PC-9 (cell line): ENCODE data around the gene C16orf95. TPM values are rescaled to one million over a fixed set of nuclear protein-coding genes. Genes with fewer than 3 reads are reported as not detected.
"Not testable (repeated sequence)": the region's sequence is repeated elsewhere in the genome, so short reads cannot be mapped to it uniquely, and the experiment has no call there.

Source experiments
- BruUV-seq: library from RNA; stranded (reverse); fragments of 400-500 nt; replicated peaks from 2 replicates; lab custom pipeline; 2021; lab: Mats Ljungman, UMichigan
- CTCF ChIA-PET: fragments of 300-600 bp; sonication (Branson Sonifier 250); formaldehyde crosslinking; loops from one replicate; lab custom pipeline; 2022; ENCODE audit warnings: antibody characterized with exemption; lab: Charles Lee
- POLR2A ChIA-PET: fragments of 300-600 bp; sonication (Branson Sonifier 250); formaldehyde crosslinking; loops from one replicate; lab custom pipeline; 2022; ENCODE audit warnings: antibody characterized with exemption; ENCODE audit not compliant: unreplicated experiment; lab: Charles Lee
- DNase-seq, 2 experiments: peaks; one replicate each; pipeline versions ENCODE4 v3.0.0 to v3.0.0-alpha.2; 2015 to 2022; ENCODE audit warnings: mixed read lengths in 1 of 2
- H2AFZ ChIP-seq: fragments of 200-600 bp; sonication (generic); 2 replicates; pipeline ENCODE4 v1.8.1; 2017; ENCODE audit warnings: antibody characterized with exemption
- H3F3A ChIP-seq: fragments of 200-600 bp; sonication (generic); 2 replicates; pipeline ENCODE4 v1.8.1; 2017; ENCODE audit warnings: antibody characterized with exemption, mild to moderate bottlenecking, low read depth; ENCODE audit not compliant: insufficient read depth
- H3K27ac ChIP-seq: fragments of 200-600 bp; sonication (generic); 2 replicates; pipeline ENCODE4 v1.6.1; 2016; ENCODE audit warnings: mixed run types
- H3K27me3 ChIP-seq: fragments of 200-600 bp; sonication (generic); 2 replicates; pipeline ENCODE4 v1.6.1; 2016; ENCODE audit warnings: low read depth, mixed run types; ENCODE audit not compliant: insufficient read depth
- H3K36me3 ChIP-seq: fragments of 200-600 bp; sonication (generic); 2 replicates; pipeline ENCODE4 v1.6.1; 2016; ENCODE audit warnings: low read depth, mixed run types
- H3K4me1 ChIP-seq: fragments of 200-600 bp; sonication (generic); replicated peaks from 2 replicates; pipeline ENCODE4 v1.6.1; 2016; ENCODE audit warnings: mixed run types; ENCODE audit not compliant: insufficient read depth
- H3K4me2 ChIP-seq: fragments of 200-600 bp; sonication (generic); 2 replicates; pipeline ENCODE4 v1.6.1; 2017; ENCODE audit warnings: mixed run types
- H3K4me3 ChIP-seq: fragments of 200-600 bp; sonication (generic); 2 replicates; pipeline ENCODE4 v1.6.1; 2016; ENCODE audit warnings: mixed run types
- H3K79me2 ChIP-seq: fragments of 200-600 bp; sonication (generic); 2 replicates; pipeline ENCODE4 v1.6.1; 2017; ENCODE audit warnings: low read depth, mixed run types
- H3K9me2 ChIP-seq: fragments of 200-600 bp; sonication (generic); 2 replicates; pipeline ENCODE4 v1.8.1; 2017; ENCODE audit warnings: mild to moderate bottlenecking; ENCODE audit not compliant: insufficient read depth
- H3K9me3 ChIP-seq: fragments of 200-600 bp; sonication (generic); 2 replicates; pipeline ENCODE4 v1.8.1; 2016; ENCODE audit warnings: low read depth; ENCODE audit not compliant: insufficient read depth
- H4K20me1 ChIP-seq: fragments of 200-600 bp; sonication (generic); 2 replicates; pipeline ENCODE4 v1.8.1; 2017; ENCODE audit not compliant: insufficient read depth
- EZH2 ChIP-seq: fragments of 200-600 bp; sonication (generic); IDR thresholded peaks from 2 replicates; pipeline ENCODE4 v1.8.0; 2017; ENCODE audit warnings: antibody characterized with exemption, low read depth
- intact Hi-C: fragments of 100-400 bp; cut with micrococcal nuclease; formaldehyde crosslinking; loops from one replicate; pipeline ENCODE4 v1.10.0; 2022; ENCODE audit not compliant: unreplicated experiment
- total RNA-seq: library from RNA; stranded (reverse); gene quantifications from 2 replicates; pipeline ENCODE4 v1.2.3, GENCODE V29; 2021
- TF ChIP-seq, protein P1 (sequence below): fragments of 200-600 bp; sonication (generic); conservative IDR thresholded peaks from 2 replicates; pipeline ENCODE4 v1.6.1; 2017; ENCODE audit warnings: mixed run types, antibody characterized with exemption, mild to moderate bottlenecking, moderate library complexity

Gene C16orf95
- total RNA-seq, 1 experiment from 2014 or later, result 7.5 TPM

DNA sequence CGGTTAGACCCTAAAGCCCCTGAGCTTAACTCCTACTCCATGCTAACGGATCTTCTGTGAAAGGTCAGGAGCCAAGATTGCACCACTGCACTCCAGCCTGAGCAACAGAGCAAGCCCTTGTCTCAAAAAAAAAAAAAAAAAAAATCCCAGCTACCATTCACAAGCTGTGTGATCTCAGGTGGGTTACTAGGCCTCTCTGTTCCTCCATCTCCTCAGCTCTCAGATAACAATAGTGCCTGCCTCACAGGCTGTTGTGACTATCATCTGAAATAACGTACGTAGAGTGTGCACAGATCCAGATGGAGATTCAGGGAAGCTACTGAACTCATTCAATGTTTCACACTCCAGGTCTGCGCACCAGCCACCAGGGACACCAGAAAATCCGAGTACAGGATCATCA lies 57.8 kb downstream of the C16orf95 start:
- TF ChIP-seq, protein P1, sequence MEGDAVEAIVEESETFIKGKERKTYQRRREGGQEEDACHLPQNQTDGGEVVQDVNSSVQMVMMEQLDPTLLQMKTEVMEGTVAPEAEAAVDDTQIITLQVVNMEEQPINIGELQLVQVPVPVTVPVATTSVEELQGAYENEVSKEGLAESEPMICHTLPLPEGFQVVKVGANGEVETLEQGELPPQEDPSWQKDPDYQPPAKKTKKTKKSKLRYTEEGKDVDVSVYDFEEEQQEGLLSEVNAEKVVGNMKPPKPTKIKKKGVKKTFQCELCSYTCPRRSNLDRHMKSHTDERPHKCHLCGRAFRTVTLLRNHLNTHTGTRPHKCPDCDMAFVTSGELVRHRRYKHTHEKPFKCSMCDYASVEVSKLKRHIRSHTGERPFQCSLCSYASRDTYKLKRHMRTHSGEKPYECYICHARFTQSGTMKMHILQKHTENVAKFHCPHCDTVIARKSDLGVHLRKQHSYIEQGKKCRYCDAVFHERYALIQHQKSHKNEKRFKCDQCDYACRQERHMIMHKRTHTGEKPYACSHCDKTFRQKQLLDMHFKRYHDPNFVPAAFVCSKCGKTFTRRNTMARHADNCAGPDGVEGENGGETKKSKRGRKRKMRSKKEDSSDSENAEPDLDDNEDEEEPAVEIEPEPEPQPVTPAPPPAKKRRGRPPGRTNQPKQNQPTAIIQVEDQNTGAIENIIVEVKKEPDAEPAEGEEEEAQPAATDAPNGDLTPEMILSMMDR, result no peak
- no peak for TF ChIP-seq EZH2
- Histone ChIP-seq H3K36me3 (no peaks in the 10 kb centered on the region), H3K4me2 (no peak overlapping the region), H3K79me2 (no peaks in the 10 kb centered on the region), H4K20me1 (no peaks in the 10 kb centered on the region), H3K9me2 (no peaks in the 10 kb centered on the region), H3K9me3 (no peaks in the 10 kb centered on the region), H2AFZ (no peak overlapping the region), H3K4me3 (no peak overlapping the region), H3K4me1 (peaks cover 19% of the 10 kb centered on the region), H3F3A (0 out of 2 replicates have a peak, but pooled peaks cover 3% of the 10 kb centered on the region), H3K27ac (no peak overlapping the region), H3K27me3 (no peaks in the 10 kb centered on the region)
- intact Hi-C loops, result no loop called here
- ChIA-PET POLR2A (no interaction called here), CTCF (interaction anchor here (0.6 kb wide), 1 partner anchor 56 kb away, joined by 4 read pairs; no protein-coding TSS in a partner anchor)
- BruUV-seq, result no TSS peak
- DNase-seq, result no peak

DNA sequence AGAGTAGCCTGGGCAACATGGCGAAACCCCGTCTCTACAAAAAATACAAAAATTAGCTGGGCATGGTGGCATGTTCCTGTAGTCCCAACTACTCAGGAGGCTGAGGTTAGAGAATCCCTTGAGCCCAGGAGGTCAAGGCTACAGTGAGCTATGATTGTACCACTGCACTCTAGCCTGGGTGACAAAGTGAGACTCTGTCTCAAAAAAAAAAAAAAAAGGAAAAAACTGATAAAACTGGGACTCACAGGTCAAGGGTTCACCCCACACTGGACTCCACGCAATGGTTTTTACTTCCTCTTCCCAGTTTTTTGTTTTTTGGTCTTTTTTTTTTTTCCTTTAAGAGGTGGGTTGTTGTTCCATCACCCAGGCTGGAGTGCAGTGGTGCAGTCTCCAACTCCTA lies 58.5 kb downstream of the C16orf95 start:
- H4K20me1 ChIP-seq, H3K79me2 ChIP-seq, H3K36me3 ChIP-seq, H3K27ac ChIP-seq, H3K9me3 ChIP-seq, intact Hi-C loops, H3K9me2 ChIP-seq, BruUV-seq, H3F3A ChIP-seq, POLR2A ChIA-PET, DNase-seq, H2AFZ ChIP-seq, H3K4me3 ChIP-seq, H3K4me2 ChIP-seq, H3K27me3 ChIP-seq: not testable (repeated sequence)
- CTCF ChIA-PET, result interaction anchor here (0.6 kb wide), 1 partner anchor 55 kb away, joined by 4 read pairs; no protein-coding TSS in a partner anchor
- peaks cover 14% of the 10 kb centered on the region for H3K4me1 ChIP-seq

DNA sequence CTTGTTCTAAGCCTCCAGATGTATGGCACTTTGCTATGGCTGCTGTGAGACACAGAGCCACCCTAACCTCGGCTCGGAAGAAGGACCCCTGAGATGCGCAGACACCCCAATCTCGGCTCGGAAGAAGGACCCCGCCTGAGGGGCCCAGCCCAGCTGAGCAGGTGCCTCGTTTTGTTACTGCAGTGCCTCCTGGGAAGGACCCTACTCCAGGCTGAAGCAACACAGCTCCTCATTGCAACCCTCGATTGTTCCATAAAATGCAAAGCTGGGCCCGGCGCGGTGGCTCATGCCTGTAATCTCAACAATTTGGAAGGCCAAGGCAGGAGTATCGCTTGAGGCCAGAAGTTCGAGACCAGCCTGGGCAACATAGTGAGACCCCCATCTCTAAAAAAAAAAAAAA lies 61.3 kb downstream of the C16orf95 start:
- DNase-seq, result no peak
- Histone ChIP-seq H3K4me3 (no peak overlapping the region), H3K79me2 (no peaks in the 10 kb centered on the region), H4K20me1 (no peaks in the 10 kb centered on the region), H3K4me1 (no peaks in the 10 kb centered on the region), H3K9me2 (no peaks in the 10 kb centered on the region), H3K4me2 (no peak overlapping the region), H3F3A (no peaks in the 10 kb centered on the region), H3K27me3 (no peaks in the 10 kb centered on the region), H3K36me3 (no peaks in the 10 kb centered on the region), H2AFZ (no peak overlapping the region), H3K27ac (no peak overlapping the region), H3K9me3 (no peaks in the 10 kb centered on the region)
- ChIA-PET CTCF (no interaction called here), POLR2A (no interaction called here)
- no TSS peak for BruUV-seq
- intact Hi-C loops, result no loop called here
- TF ChIP-seq, protein P1, result no peak
- TF ChIP-seq EZH2, result no peak

DNA sequence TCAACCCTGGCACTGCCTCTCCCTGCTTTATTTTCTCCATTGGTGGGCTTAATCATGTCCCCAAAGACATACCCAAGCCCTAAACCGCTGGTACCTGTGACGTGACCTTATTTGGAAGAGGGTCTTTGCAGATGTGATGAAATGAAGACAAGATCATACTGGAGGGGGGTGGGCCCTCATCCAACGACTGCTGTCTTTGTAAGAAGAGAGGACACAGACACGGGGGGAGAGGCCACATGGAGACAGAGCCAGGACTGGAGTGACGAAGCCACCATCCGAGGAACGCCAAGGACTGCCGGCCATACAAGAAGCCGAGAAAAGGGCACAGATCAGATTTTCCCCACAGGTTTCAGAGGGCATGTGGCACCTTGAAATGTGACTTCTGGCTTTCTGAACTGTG lies 62.5 kb downstream of the C16orf95 start:
- Histone ChIP-seq H3K27ac (no peak overlapping the region), H4K20me1 (no peaks in the 10 kb centered on the region), H3K4me1 (no peaks in the 10 kb centered on the region), H2AFZ (no peak overlapping the region), H3K4me2 (no peak overlapping the region), H3K9me2 (no peaks in the 10 kb centered on the region), H3K9me3 (no peaks in the 10 kb centered on the region), H3K27me3 (no peaks in the 10 kb centered on the region), H3K79me2 (no peaks in the 10 kb centered on the region), H3K36me3 (no peaks in the 10 kb centered on the region), H3F3A (no peaks in the 10 kb centered on the region), H3K4me3 (no peak overlapping the region)
- no peak for DNase-seq
- TF ChIP-seq EZH2, result no peak
- TF ChIP-seq, protein P1, result no peak
- intact Hi-C loops, result no loop called here
- POLR2A ChIA-PET, result no interaction called here
- CTCF ChIA-PET, result no interaction called here
- no TSS peak for BruUV-seq
